Vagina (tissue), 2 donors: ENCODE measurements around the gene JOSD2. TPM values are rescaled to one million over a fixed set of nuclear protein-coding genes. Genes with fewer than 3 reads are reported as not detected.
"Not testable (repeated sequence)": the region's sequence is repeated elsewhere in the genome, so short reads cannot be mapped to it uniquely, and the experiment has no call there.

Source experiments
- DNase-seq, 2 donors: peaks; one replicate each; pipeline ENCODE4 v3.0.0-alpha.2; 2017; ENCODE audit errors: extremely low spot score in 2 of 2
- H3K27ac ChIP-seq: fragments of 200-600 bp; sonication (generic); one replicate; pipeline ENCODE4 v1.5.1; 2019
- H3K27me3 ChIP-seq: fragments of 200-600 bp; sonication (generic); one replicate; pipeline ENCODE4 v1.5.1; 2019
- H3K36me3 ChIP-seq, 2 donors: fragments of 200-600 bp; sonication (generic); one replicate each; pipeline ENCODE4 v1.5.1; 2017 to 2019
- H3K4me1 ChIP-seq: fragments of 200-600 bp; sonication (generic); one replicate; pipeline ENCODE4 v1.5.1; 2019
- H3K4me3 ChIP-seq, 2 donors: fragments of 200-600 bp; sonication (generic); 1 replicate in 1 of 2; 2 replicates in 1 of 2; pipeline ENCODE4 v1.5.1; 2016 to 2019
- H3K9me3 ChIP-seq: fragments of 200-600 bp; sonication (generic); one replicate; pipeline ENCODE4 v1.5.1; 2019
- CTCF ChIP-seq, 3 experiments: fragments of 450-650 bp in 2 of 3; fragments of 200-600 bp in 1 of 3; sonication (generic) in 1 of 3; IDR thresholded peaks; one replicate each; pipeline ENCODE4 v1.5.1; 2017 to 2019; ENCODE audit warnings: antibody characterized with exemption in 3 of 3, mild to moderate bottlenecking in 2 of 3, moderate library complexity in 2 of 3
- POLR2A ChIP-seq, 2 donors: fragments of 450-650 bp; IDR thresholded peaks; one replicate each; pipeline ENCODE4 v1.6.1; 2017; ENCODE audit warnings: antibody characterized with exemption in 2 of 2, mild to moderate bottlenecking in 2 of 2, moderate library complexity in 2 of 2
- POLR2AphosphoS5 ChIP-seq, 2 donors: sonication (generic); formaldehyde crosslinking; IDR thresholded peaks; one replicate each; pipeline ENCODE4 v1.9.0; 2017; ENCODE audit warnings: antibody characterized with exemption in 2 of 2, mild to moderate bottlenecking in 2 of 2, low read depth in 1 of 2; ENCODE audit not compliant: insufficient read depth in 1 of 2
- intact Hi-C: fragments of 100-400 bp; cut with DNase I; formaldehyde crosslinking; loops from one replicate; pipeline ENCODE4 v1.15.1; 2023
- total RNA-seq: library from RNA; depleted of rRNA; stranded (reverse); fragments of >200 nt; gene quantifications from one replicate; pipeline ENCODE4 v1.2.3, GENCODE V29; 2016

Gene JOSD2
- total RNA-seq, 1 donor from 2014 or later: 60.9 TPM

GRCh38 chr19:50536662-50537305 is 25.8 kb upstream of the JOSD2 start:
- intact Hi-C loops: no loop called here
- Histone ChIP-seq H3K4me3 (no peak overlapping the region), H3K9me3 (no peaks in the 10 kb centered on the region), H3K4me1 (no peaks in the 10 kb centered on the region), H3K36me3 (no peaks in the 10 kb centered on the region), H3K27me3 (no peaks in the 10 kb centered on the region), H3K27ac (no peak overlapping the region)
- no peak for DNase-seq
- TF ChIP-seq CTCF (IDR thresholded peaks at IDR 0.05) (no peak), POLR2A (IDR thresholded peaks at IDR 0.05) (no peak), POLR2AphosphoS5 (IDR thresholded peaks at IDR 0.05; ENCODE audit: insufficient read depth in 1 of 2, low read depth in 1 of 2) (no peak)

GRCh38 chr19:50535672-50536187 is 24.7 kb upstream of the JOSD2 start:
- no peaks in the 10 kb centered on the region for H3K9me3 ChIP-seq
- no peak for DNase-seq
- H3K27me3 ChIP-seq: no peaks in the 10 kb centered on the region
- no peak for TF ChIP-seq CTCF (IDR thresholded peaks at IDR 0.05)
- no peak for TF ChIP-seq POLR2AphosphoS5 (IDR thresholded peaks at IDR 0.05; ENCODE audit: insufficient read depth in 1 of 2, low read depth in 1 of 2)
- no peak for TF ChIP-seq POLR2A (IDR thresholded peaks at IDR 0.05)
- intact Hi-C loops: no loop called here
- H3K4me3 ChIP-seq: no peak overlapping the region
- H3K4me1 ChIP-seq: no peaks in the 10 kb centered on the region
- H3K36me3 ChIP-seq: no peaks in the 10 kb centered on the region
- H3K27ac ChIP-seq: no peak overlapping the region

- Histone ChIP-seq H3K9me3 (no peaks in the 10 kb centered on the region), H3K27me3 (no peaks in the 10 kb centered on the region), H3K27ac (no peak overlapping the region), H3K4me3 (no peak overlapping the region), H3K36me3 (no peaks in the 10 kb centered on the region), H3K4me1 (no peaks in the 10 kb centered on the region)
- intact Hi-C loops: no loop called here
- DNase-seq: no peak
- TF ChIP-seq CTCF (IDR thresholded peaks at IDR 0.05) (no peak), POLR2AphosphoS5 (IDR thresholded peaks at IDR 0.05; ENCODE audit: insufficient read depth in 1 of 2, low read depth in 1 of 2) (no peak), POLR2A (IDR thresholded peaks at IDR 0.05) (no peak)
These were observed 23.5 kb upstream of the JOSD2 start for GRCh38 chr19:50534478-50534877.

GRCh38 chr19:50532952-50533351 is 22.0 kb upstream of the JOSD2 start:
- H3K4me3 ChIP-seq: no peak overlapping the region
- DNase-seq: no peak
- H3K27ac ChIP-seq: no peak overlapping the region
- H3K4me1 ChIP-seq: no peaks in the 10 kb centered on the region
- H3K27me3 ChIP-seq: no peaks in the 10 kb centered on the region
- intact Hi-C loops: no loop called here
- TF ChIP-seq POLR2A (IDR thresholded peaks at IDR 0.05) (no peak), CTCF (IDR thresholded peaks at IDR 0.05) (no peak), POLR2AphosphoS5 (IDR thresholded peaks at IDR 0.05; ENCODE audit: insufficient read depth in 1 of 2, low read depth in 1 of 2) (no peak)
- no peaks in the 10 kb centered on the region for H3K36me3 ChIP-seq
- H3K9me3 ChIP-seq: no peaks in the 10 kb centered on the region

GRCh38 chr19:50531171-50531612 is 20.2 kb upstream of the JOSD2 start:
- no peaks in the 10 kb centered on the region for H3K4me1 ChIP-seq
- no peaks in the 10 kb centered on the region for H3K9me3 ChIP-seq
- DNase-seq: no peak
- intact Hi-C loops: no loop called here
- H3K27ac ChIP-seq: no peak overlapping the region
- H3K36me3 ChIP-seq: no peaks in the 10 kb centered on the region
- TF ChIP-seq POLR2AphosphoS5 (IDR thresholded peaks at IDR 0.05; ENCODE audit: insufficient read depth in 1 of 2, low read depth in 1 of 2) (no peak), CTCF (IDR thresholded peaks at IDR 0.05) (no peak), POLR2A (IDR thresholded peaks at IDR 0.05) (no peak)
- H3K4me3 ChIP-seq: no peak overlapping the region
- H3K27me3 ChIP-seq: no peaks in the 10 kb centered on the region

- H3K4me3 ChIP-seq, H3K27ac ChIP-seq, H3K27me3 ChIP-seq, H3K9me3 ChIP-seq, DNase-seq, intact Hi-C loops, H3K4me1 ChIP-seq, H3K36me3 ChIP-seq: not testable (repeated sequence)
These were observed 17.1 kb upstream of the JOSD2 start for GRCh38 chr19:50528052-50528451.
